HG03159 (cell line): ENCODE results near the gene RBM15.

Experiments
- ATAC-seq: cut with Tn5 transposase; IDR thresholded peaks from one replicate; pipeline ENCODE4 v1.9.1; 2021; ENCODE audit warnings: mild to moderate bottlenecking, moderate library complexity; ENCODE audit not compliant: unreplicated experiment

RBM15 gene

GRCh38 chr1:110319332-110320167 is 19.6 kb upstream of the RBM15 start:
- no peak for ATAC-seq

DNA sequence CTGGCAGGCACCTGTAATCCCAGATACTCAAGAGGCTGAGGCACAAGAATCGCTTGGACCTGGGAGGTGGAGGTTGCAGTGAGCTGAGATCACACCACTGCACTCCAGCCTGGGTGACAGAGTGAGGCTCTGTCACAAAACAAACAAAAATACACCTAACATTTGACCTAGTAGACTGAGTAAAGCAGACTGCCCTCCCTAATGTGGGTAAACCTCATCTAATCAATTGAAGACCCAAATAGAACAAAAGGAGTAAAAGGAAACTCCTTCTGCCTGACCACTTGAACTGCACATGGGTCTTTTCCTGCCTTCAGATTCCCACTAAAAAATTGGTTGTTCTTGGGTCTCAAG is 19.0 kb upstream of the RBM15 start:
- ATAC-seq = no peak

- no peak for ATAC-seq
These were observed 18.1 kb upstream of the RBM15 start for GRCh38 chr1:110321045-110321444.

DNA sequence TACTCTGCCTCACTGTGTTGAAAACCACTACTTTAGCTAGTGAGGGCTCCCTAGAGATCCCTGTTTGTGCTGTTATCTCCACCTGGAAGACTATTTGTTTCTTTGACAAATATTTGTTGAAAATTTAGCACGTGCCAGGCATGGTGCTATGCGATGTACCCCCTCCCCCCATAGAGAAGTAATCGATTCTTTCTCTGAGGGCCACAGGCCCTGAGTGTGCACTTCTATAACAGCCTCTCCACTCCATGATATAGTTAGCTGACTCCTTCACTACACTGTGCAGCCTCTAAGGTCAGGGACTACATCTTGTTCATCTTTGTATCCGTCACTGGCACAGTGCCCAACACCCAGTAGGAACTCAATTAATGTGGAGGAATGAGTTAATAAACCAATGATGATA is 17.3 kb upstream of the RBM15 start:
- no peak for ATAC-seq

- ATAC-seq = no peak
These were observed 14.5 kb upstream of the RBM15 start for GRCh38 chr1:110324667-110325066.

DNA sequence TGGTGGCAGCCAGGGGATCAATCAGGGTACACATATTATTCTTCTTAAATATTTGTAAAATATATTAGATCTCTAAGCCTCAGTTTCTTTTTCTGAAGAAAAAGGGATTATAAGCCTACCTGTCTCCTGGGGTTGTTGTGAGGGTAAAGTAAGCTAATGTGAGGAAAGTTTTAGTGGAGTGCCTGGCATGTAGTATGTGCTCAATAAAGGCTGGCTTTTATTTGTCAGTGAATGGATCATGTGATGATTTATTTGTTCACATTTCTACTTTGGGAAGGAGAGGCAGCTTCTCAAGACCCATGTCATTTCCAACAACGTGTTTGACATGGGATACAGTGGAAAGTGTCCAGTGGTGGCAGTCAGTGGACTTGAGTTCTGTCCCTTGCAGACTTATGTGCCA is 12.4 kb upstream of the RBM15 start:
- no peak for ATAC-seq

- no peak for ATAC-seq
These were observed 10.9 kb upstream of the RBM15 start for GRCh38 chr1:110328274-110328673.

GRCh38 chr1:110328700-110329099 is 10.5 kb upstream of the RBM15 start:
- ATAC-seq = no peak

DNA sequence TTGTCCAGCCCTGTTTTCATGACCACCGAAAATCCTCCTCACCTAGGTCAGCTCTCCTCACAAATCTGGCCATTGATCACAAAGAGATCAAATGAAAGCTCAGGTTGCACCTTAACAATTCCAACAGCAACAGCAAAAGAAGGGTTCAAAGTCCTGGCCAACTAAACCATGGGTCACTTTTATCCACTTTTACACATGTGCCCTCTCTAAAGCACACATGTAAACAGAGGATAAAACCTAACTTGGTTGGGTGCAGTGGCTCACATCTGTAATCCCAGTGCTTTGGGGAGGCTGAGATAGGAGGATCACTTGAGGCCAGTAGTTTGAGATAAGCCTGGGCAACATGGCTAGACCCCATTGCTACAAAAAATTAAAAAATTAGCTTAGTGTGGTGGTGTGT is 3.9 kb upstream of the RBM15 start:
- ATAC-seq = no peak

GRCh38 chr1:110336300-110337039 is 2.7 kb upstream of the RBM15 start:
- ATAC-seq = no peak

GRCh38 chr1:110337704-110338308 is 1.4 kb upstream of the RBM15 start:
- no peak for ATAC-seq

GRCh38 chr1:110338309-110338885 is 780 bp upstream of the RBM15 start:
- peak; percentile 72 for ATAC-seq

- ATAC-seq = peak; percentile 1
These were observed 430 bp downstream of the RBM15 start for GRCh38 chr1:110339407-110340206.

DNA sequence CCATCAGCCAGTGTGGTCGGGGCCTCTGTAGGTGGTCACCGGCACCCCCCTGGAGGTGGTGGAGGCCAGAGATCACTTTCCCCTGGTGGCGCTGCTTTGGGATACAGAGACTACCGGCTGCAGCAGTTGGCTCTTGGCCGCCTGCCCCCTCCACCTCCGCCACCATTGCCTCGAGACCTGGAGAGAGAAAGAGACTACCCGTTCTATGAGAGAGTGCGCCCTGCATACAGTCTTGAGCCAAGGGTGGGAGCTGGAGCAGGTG is 961 bp downstream of the RBM15 start:
- ATAC-seq = no peak

DNA sequence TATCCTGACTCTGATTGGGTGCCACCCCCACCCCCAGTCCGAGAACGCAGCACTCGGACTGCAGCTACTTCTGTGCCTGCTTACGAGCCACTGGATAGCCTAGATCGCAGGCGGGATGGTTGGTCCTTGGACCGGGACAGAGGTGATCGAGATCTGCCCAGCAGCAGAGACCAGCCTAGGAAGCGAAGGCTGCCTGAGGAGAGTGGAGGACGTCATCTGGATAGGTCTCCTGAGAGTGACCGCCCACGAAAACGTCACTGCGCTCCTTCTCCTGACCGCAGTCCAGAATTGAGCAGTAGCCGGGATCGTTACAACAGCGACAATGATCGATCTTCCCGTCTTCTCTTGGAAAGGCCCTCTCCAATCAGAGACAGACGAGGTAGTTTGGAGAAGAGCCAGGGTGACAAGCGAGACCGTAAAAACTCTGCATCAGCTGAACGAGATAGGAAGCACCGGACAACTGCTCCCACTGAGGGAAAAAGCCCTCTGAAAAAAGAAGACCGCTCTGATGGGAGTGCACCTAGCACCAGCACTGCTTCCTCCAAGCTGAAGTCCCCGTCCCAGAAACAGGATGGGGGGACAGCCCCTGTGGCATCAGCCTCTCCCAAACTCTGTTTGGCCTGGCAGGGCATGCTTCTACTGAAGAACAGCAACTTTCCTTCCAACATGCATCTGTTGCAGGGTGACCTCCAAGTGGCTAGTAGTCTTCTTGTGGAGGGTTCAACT is 2.1 kb downstream of the RBM15 start:
- no peak for ATAC-seq

DNA sequence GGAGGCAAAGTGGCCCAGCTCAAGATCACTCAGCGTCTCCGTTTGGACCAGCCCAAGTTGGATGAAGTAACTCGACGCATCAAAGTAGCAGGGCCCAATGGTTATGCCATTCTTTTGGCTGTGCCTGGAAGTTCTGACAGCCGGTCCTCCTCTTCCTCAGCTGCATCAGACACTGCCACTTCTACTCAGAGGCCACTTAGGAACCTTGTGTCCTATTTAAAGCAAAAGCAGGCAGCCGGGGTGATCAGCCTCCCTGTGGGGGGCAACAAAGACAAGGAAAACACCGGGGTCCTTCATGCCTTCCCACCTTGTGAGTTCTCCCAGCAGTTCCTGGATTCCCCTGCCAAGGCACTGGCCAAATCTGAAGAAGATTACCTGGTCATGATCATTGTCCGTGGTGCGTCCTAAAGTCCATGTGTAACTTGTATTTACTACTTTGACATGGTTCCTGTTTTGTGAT is 2.7 kb downstream of the RBM15 start:
- no peak for ATAC-seq

DNA sequence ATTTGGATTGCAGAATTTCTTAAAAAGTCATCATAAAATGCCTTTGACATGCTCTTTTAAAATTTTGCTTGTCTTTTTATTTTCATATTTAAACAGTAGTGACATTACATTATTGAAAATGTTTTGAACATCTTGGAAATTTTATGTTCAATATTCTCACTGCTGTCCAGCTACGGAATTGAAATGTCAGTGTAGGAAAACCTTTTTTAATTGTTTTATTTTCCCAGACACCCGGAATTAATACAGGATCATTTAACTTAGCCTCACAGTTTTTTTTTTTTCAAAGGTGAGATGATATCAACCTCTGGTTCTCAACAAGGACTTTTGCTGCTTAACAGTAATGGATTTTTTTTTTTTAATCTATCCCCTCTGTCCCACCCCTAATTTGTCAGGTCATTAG is 4.1 kb downstream of the RBM15 start:
- no peak for ATAC-seq

DNA sequence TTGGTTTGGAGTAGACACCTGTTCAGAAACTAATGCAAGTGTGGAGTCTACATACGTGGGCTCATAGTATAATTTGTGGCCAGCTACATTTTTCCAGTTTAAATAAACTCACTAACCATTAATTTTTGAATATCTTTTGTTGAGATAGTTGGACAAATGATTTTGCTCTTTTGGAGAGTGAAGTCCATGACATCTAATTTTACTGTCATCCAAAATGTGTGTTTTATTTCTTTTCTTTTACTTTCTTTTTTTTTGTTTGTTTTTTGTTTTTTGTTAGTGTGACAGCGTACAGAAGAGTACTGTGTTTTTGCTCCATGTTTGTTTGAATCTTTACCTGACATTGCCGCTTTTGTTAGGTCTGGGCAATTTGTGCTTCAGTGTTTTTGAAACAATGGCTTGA is 5.0 kb downstream of the RBM15 start:
- no peak for ATAC-seq

DNA sequence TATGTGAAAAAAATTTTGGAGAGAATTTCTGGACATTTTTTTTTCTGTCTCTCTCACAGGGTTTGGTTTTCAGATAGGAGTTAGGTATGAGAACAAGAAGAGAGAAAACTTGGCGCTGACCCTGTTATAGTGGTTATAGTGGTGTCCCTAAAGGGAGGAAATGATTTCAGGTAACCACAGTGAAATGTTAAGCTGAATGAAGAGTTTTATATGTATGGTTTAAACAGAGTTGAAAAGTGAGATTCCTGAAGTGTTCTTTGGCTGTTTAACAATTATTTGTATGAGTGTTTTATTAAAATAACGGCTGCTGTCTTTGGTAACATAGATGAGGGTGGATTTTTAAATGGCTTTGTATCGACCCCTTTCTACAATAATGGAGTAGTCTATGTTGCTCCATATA is 6.3 kb downstream of the RBM15 start:
- ATAC-seq = no peak

- no peak for ATAC-seq
These were observed 7.5 kb downstream of the RBM15 start for GRCh38 chr1:110346690-110347089.
